IPS-18c (cell line): ENCODE data around the gene LINC01488.

Source experiments
- H3K4me3 ChIP-seq: 2 replicates; pipeline ENCODE4 v1.7.0; 2013; ENCODE audit warnings: low read depth, mild to moderate bottlenecking, low read length, moderate library complexity; ENCODE audit not compliant: insufficient read depth
- H3K9me3 ChIP-seq: one replicate; pipeline ENCODE4 v1.6.1; 2013; ENCODE audit warnings: mild to moderate bottlenecking, low read length, moderate library complexity; ENCODE audit not compliant: control insufficient read depth, insufficient read depth

The LINC01488 gene

GRCh38 chr11:69495441-69496201 is 14.2 kb downstream of the LINC01488 start:
- Histone ChIP-seq H3K9me3 (no peaks in the 10 kb centered on the region), H3K4me3 (no peak overlapping the region)

GRCh38 chr11:69496202-69496557 is 14.7 kb downstream of the LINC01488 start:
- H3K9me3 ChIP-seq, result no peaks in the 10 kb centered on the region
- H3K4me3 ChIP-seq, result no peak overlapping the region

GRCh38 chr11:69496631-69497220 is 15.3 kb downstream of the LINC01488 start:
- Histone ChIP-seq H3K9me3 (no peaks in the 10 kb centered on the region), H3K4me3 (no peak overlapping the region)

GRCh38 chr11:69497221-69497787 is 15.8 kb downstream of the LINC01488 start:
- Histone ChIP-seq H3K4me3 (no peak overlapping the region), H3K9me3 (no peaks in the 10 kb centered on the region)

- no peak overlapping the region for H3K4me3 ChIP-seq
These were observed 17.2 kb downstream of the LINC01488 start for GRCh38 chr11:69498614-69499175.

GRCh38 chr11:69499186-69499917 is 17.9 kb downstream of the LINC01488 start:
- Histone ChIP-seq H3K9me3 (no peaks in the 10 kb centered on the region), H3K4me3 (no peak overlapping the region)

More at GRCh38 chr11:69498614-69499175, 17.2 kb downstream of the LINC01488 start:
- no peaks in the 10 kb centered on the region for H3K9me3 ChIP-seq

- H3K4me3 ChIP-seq, result no peak overlapping the region
- no peaks in the 10 kb centered on the region for H3K9me3 ChIP-seq
These were observed 18.4 kb downstream of the LINC01488 start for GRCh38 chr11:69499918-69500284.

GRCh38 chr11:69500285-69501120 is 19.0 kb downstream of the LINC01488 start:
- H3K9me3 ChIP-seq, result no peaks in the 10 kb centered on the region
- no peak overlapping the region for H3K4me3 ChIP-seq

GRCh38 chr11:69501121-69501489 is 19.6 kb downstream of the LINC01488 start:
- H3K9me3 ChIP-seq, result no peaks in the 10 kb centered on the region
- no peak overlapping the region for H3K4me3 ChIP-seq

- Histone ChIP-seq H3K4me3 (no peak overlapping the region), H3K9me3 (no peaks in the 10 kb centered on the region)
These were observed 20.7 kb downstream of the LINC01488 start for GRCh38 chr11:69501891-69502860.

- Histone ChIP-seq H3K4me3 (no peak overlapping the region), H3K9me3 (no peaks in the 10 kb centered on the region)
These were observed 22.7 kb downstream of the LINC01488 start for GRCh38 chr11:69504127-69504526.

GRCh38 chr11:69504576-69505335 is 23.3 kb downstream of the LINC01488 start:
- peak overlapping the region; percentile 22; the same call in 1 of the 2 replicates for H3K4me3 ChIP-seq
- H3K9me3 ChIP-seq, result no peaks in the 10 kb centered on the region

- H3K9me3 ChIP-seq, result no peaks in the 10 kb centered on the region
- H3K4me3 ChIP-seq, result no peak overlapping the region
These were observed 27.5 kb downstream of the LINC01488 start for GRCh38 chr11:69508974-69509373.

GRCh38 chr11:69509381-69509780 is 27.9 kb downstream of the LINC01488 start:
- no peaks in the 10 kb centered on the region for H3K9me3 ChIP-seq
- no peak overlapping the region for H3K4me3 ChIP-seq

GRCh38 chr11:69509846-69510390 is 28.5 kb downstream of the LINC01488 start:
- no peak overlapping the region for H3K4me3 ChIP-seq

More at GRCh38 chr11:69509846-69510390, 28.5 kb downstream of the LINC01488 start:
- H3K9me3 ChIP-seq, result no peaks in the 10 kb centered on the region
